ENCODE data around the gene TAGAP. TPM values are rescaled to one million over a fixed set of nuclear protein-coding genes. Genes with fewer than 3 reads are reported as not detected.
"Not testable (repeated sequence)": the region's sequence is repeated elsewhere in the genome, so short reads cannot be mapped to it uniquely, and the experiment has no call there.

The TAGAP gene
- total RNA-seq, 1 donor from 2014 or later: 0.12 TPM

DNA sequence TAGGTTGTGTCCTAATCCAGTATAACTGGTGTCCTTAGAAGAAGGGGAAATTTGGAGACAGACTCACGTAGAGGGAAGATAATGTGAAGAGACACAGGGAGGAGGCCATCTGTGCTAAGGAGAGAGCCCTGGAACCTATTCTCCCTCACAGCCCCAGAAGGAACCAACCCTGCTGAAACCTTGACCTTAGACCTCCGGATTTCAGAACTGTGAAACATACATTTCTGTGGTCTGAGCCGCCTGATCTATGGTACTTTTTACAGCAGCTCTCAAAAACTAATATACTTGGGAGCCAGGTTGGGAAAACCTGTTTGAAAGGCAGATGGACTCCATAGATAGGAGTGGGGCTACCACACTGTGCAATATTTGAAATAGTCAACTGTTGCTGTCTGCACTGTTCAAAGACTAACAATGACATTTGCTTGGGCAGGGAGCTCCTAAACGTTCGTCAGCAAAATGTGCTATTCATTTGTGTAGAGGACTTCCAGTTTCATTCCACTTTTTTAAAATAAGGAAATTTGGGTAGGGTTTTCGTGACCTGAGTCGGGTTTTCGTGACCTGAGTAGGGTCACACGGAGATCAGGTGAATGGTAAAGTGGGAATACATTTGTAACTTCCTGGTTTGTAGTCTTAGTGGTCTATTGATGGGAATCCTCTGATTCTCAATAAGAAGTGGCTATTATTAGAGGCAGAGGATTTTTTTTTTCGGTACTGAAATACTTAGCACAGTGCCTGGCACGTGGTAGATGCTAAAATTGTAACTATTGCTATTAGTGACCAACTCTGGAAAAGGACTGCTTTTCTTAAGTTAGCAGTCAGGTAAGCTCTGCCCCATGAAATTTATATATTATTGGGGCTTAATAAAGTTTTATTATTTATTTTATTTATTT is 11.4 kb downstream of the TAGAP start:
- H3K4me3 ChIP-seq (ENCODE audit: low read depth, low read length): no peak overlapping the region
- no peak for DNase-seq (ENCODE audit: low read depth)
- TF ChIP-seq, protein P1, sequence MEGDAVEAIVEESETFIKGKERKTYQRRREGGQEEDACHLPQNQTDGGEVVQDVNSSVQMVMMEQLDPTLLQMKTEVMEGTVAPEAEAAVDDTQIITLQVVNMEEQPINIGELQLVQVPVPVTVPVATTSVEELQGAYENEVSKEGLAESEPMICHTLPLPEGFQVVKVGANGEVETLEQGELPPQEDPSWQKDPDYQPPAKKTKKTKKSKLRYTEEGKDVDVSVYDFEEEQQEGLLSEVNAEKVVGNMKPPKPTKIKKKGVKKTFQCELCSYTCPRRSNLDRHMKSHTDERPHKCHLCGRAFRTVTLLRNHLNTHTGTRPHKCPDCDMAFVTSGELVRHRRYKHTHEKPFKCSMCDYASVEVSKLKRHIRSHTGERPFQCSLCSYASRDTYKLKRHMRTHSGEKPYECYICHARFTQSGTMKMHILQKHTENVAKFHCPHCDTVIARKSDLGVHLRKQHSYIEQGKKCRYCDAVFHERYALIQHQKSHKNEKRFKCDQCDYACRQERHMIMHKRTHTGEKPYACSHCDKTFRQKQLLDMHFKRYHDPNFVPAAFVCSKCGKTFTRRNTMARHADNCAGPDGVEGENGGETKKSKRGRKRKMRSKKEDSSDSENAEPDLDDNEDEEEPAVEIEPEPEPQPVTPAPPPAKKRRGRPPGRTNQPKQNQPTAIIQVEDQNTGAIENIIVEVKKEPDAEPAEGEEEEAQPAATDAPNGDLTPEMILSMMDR (conservative IDR thresholded peaks at IDR 0.05; ENCODE audit: low read depth, low read length): no peak

DNA sequence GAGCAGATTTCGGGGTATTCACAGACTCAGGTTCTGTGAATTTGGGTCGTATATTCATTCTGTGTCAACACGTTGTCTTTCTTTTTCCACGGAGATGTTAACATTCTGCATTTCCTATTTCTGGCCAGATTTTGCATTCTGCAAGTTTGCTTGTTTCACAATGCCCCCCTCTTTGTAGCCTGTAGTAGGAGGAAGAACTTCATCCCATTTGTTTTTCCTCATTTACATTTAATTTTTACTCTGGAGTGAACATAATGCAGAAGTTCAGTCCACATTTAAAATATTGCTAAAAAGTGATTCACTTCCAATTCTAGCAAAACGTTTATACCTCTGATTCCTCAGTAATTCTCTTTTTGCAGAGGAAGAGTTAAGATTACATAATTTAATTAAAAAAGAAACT is 12.9 kb downstream of the TAGAP start:
- H3K4me3 ChIP-seq (ENCODE audit: low read depth, low read length): no peak overlapping the region
- TF ChIP-seq, protein P1 (conservative IDR thresholded peaks at IDR 0.05; ENCODE audit: low read depth, low read length): no peak
- DNase-seq (ENCODE audit: low read depth): no peak

DNA sequence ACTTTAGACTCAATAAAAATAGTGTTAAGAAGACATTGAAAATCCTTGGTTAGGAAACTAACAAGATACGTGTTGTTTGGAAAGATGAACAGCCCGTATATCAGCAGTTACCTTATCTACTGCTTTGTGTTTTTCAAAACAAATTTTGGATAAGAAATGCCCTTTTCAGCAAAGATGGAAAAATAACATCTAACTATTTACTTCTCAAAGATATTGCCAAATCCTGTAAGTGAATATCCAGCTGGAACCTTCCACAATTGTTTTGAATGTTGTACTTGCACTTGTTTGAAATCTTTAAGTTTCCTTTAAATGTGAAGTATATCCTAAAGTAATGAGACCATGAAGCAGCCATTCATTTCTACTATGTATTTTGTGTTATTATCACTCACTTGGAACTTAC is 14.6 kb downstream of the TAGAP start:
- H3K4me3 ChIP-seq (ENCODE audit: low read depth, low read length): no peak overlapping the region
- DNase-seq (ENCODE audit: low read depth): no peak
- TF ChIP-seq, protein P1 (conservative IDR thresholded peaks at IDR 0.05; ENCODE audit: low read depth, low read length): no peak

DNA sequence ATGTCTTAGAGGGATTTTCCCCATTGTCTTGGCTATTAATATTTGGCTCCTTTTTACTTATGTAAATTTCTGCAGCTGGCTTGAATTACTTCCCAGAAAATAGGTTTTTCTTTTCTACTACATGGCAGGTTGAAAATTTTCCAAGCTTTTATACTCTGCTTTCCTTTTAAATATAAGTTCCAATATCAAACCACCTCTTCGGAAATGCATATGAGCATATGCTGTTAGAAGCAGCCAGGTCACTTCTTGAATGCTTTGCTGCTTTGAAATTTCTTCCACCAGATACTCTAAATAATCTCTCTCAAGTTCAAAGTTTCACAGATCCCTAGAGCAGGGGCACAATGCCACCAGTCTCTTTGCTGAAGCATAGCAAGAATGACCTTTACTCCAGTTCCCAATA is 19.6 kb downstream of the TAGAP start:
- DNase-seq (ENCODE audit: low read depth); H3K4me3 ChIP-seq (ENCODE audit: low read depth, low read length): not testable (repeated sequence)

DNA sequence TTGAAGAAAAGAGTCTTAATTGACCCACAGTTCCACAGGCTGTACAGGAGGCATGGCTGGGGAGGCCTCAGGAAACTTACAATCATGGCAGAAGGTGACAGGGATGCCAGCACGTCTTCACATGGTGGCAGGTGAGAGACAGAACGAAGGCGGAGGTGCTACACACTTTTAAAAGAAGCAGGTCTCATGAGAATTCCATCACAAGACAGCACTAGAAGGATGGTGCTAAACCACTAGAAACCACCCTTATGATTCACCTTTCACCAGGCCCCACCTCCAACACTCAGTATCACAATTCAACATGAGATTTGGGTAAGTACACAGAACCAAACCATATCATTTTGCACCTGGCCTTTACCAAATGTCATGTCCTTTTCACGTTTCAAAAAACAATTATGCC is 20.9 kb downstream of the TAGAP start:
- DNase-seq (ENCODE audit: low read depth): no peak
- H3K4me3 ChIP-seq (ENCODE audit: low read depth, low read length): no peak overlapping the region
- TF ChIP-seq, protein P1 (conservative IDR thresholded peaks at IDR 0.05; ENCODE audit: low read depth, low read length): no peak

DNA sequence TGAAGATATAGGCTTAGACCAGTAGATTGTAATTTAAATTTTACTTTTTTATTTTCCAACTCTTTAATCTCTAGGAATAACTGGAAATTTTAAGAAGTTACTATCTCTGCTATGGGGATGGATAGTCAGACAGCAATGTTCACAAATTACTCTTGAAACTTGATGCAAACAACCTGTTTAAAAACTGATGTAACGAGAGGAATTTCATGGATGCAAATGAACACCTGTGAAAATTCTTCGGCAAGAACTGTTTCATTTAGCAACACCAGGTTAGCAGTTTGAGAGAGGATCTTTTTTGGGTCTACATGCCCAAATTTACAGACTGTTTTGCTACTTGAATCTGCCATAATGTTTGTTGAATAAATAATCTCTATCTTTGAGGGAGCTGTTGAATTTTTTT is 24.8 kb downstream of the TAGAP start:
- TF ChIP-seq, protein P1 (conservative IDR thresholded peaks at IDR 0.05; ENCODE audit: low read depth, low read length): no peak
- no peak for DNase-seq (ENCODE audit: low read depth)
- H3K4me3 ChIP-seq (ENCODE audit: low read depth, low read length): no peak overlapping the region

DNA sequence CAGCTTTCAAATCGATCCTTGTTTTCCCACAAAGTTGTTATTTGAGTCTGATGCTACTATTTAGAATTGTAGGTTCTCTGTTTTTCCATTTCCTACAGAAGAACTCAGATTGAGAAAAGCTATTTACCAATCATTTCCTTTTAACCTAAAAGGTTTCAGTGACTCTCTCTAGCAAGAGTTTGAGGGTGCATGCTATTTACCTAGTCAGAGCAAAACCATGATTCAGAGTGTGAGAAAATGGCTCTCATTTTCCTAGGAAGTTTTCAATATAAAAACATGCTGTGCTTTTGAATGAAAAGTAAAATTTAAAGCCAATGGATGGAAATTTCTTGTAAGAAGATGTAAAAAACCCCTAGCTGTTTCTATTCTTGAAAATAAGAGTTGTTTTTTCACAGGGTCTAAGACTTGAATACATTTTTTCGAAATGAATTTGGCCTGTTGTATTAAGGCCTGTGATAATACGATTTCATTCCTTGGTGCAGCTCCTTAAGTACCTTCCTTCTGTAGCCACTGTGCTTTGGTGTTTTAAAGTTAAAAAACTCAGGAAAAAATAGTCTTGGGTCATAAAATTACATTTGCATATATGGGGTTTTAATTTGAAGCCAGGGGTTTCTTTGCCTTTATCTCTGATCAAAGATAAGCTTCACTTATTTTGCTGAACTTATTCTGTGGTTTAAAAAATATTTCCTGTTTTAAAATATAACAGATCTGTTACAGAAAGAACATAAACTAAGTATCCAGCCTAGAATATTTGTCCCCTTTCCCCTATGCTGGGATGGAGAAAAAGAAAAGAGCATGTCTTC is 26.8 kb downstream of the TAGAP start:
- no peak for DNase-seq (ENCODE audit: low read depth)
- no peak overlapping the region for H3K4me3 ChIP-seq (ENCODE audit: low read depth, low read length)
- TF ChIP-seq, protein P1 (conservative IDR thresholded peaks at IDR 0.05; ENCODE audit: low read depth, low read length): no peak
